Karpas-422 (cell line): Measurements from ENCODE around the gene TNFSF9. TPM values are rescaled to one million over a fixed set of nuclear protein-coding genes. Genes with fewer than 3 reads are reported as not detected.
A peak's percentile ranks its signal among the peaks of the same experiment; 100 is the strongest.
"Not testable (repeated sequence)": the region's sequence is repeated elsewhere in the genome, so short reads cannot be mapped to it uniquely, and the experiment has no call there.

Experiments used
- DNase-seq: peaks from one replicate; pipeline ENCODE4 v3.0.0-alpha.2; 2015
- H2AFZ ChIP-seq: fragments of 200-600 bp; sonication (generic); 2 replicates; pipeline ENCODE4 v1.6.1; 2014; ENCODE audit warnings: antibody characterized with exemption, low read length, mixed read lengths
- H3K27ac ChIP-seq: fragments of 200-600 bp; sonication (generic); 2 replicates; pipeline ENCODE4 v1.5.1; 2014; ENCODE audit warnings: mild to moderate bottlenecking, low read length, moderate library complexity
- H3K27me3 ChIP-seq: fragments of 200-600 bp; sonication (generic); 2 replicates; pipeline ENCODE4 v1.6.1; 2014; ENCODE audit warnings: low read length, mixed read lengths
- H3K36me3 ChIP-seq: fragments of 200-600 bp; sonication (generic); 2 replicates; pipeline ENCODE4 v1.6.1; 2014; ENCODE audit warnings: low read length, mixed read lengths; ENCODE audit not compliant: insufficient read depth
- H3K4me1 ChIP-seq: fragments of 200-600 bp; sonication (generic); 2 replicates; pipeline ENCODE4 v1.6.1; 2014; ENCODE audit warnings: mild to moderate bottlenecking, low read length, mixed read lengths
- H3K4me2 ChIP-seq: fragments of 200-600 bp; sonication (generic); 2 replicates; pipeline ENCODE4 v1.6.1; 2014; ENCODE audit warnings: low read length, low read depth, mild to moderate bottlenecking; ENCODE audit not compliant: poor library complexity, severe bottlenecking
- H3K4me3 ChIP-seq: fragments of 200-600 bp; sonication (generic); 2 replicates; pipeline ENCODE4 v1.5.1; 2014; ENCODE audit warnings: mild to moderate bottlenecking, antibody characterized with exemption, low read length, mixed read lengths
- H3K79me2 ChIP-seq: fragments of 200-600 bp; sonication (generic); 2 replicates; pipeline ENCODE4 v1.6.1; 2014; ENCODE audit warnings: mild to moderate bottlenecking, low read length, mixed read lengths
- H3K9ac ChIP-seq: fragments of 200-600 bp; sonication (generic); 2 replicates; pipeline ENCODE4 v1.6.0; 2014; ENCODE audit warnings: low read length
- H3K9me2 ChIP-seq: fragments of 200-600 bp; sonication (generic), shearing (Covaris generic); replicated peaks from 2 replicates; pipeline ENCODE4 v1.6.0; 2014; ENCODE audit warnings: mild to moderate bottlenecking, low read length, moderate library complexity; ENCODE audit not compliant: insufficient read depth
- H3K9me3 ChIP-seq: fragments of 300-700, 200-600 bp; sonication (generic); 2 replicates; pipeline ENCODE4 v1.6.1; 2014; ENCODE audit warnings: low read length, mixed read lengths
- H4K20me1 ChIP-seq: fragments of 200-600 bp; sonication (generic); 2 replicates; pipeline ENCODE4 v1.6.1; 2014; ENCODE audit warnings: mild to moderate bottlenecking, antibody characterized with exemption, low read length, low read depth; ENCODE audit not compliant: insufficient read depth
- total RNA-seq: library from RNA; depleted of rRNA; stranded (reverse); fragments of >200 nt; shearing (Covaris generic); gene quantifications from 2 replicates; pipeline ENCODE4 v1.2.3, GENCODE V29; 2014; ENCODE audit warnings: low replicate concordance

Gene TNFSF9
- total RNA-seq, 1 experiment from 2014 or later = 14.5 TPM

GRCh38 chr19:6501740-6502648 lies 28.8 kb upstream of the TNFSF9 start, which contains the start of gene TUBB4A:
Gene TUBB4A (minus strand): TSS chr19:6502309. CDS start chr19:6502212, 97 bp downstream.
- H3K79me2 ChIP-seq = no peaks in the 10 kb centered on the region
- H3K4me1 ChIP-seq = peaks cover 11% of the 10 kb centered on the region
- DNase-seq = peak; percentile 57
- no peaks in the 10 kb centered on the region for H3K36me3 ChIP-seq
- peak within 1 kb of the TSS; percentile 62 for H3K4me3 ChIP-seq
- peak within 1 kb of the TSS; percentile 43 for H3K9ac ChIP-seq
- H3K9me2 ChIP-seq = no peaks in the 10 kb centered on the region
- H2AFZ ChIP-seq = peak within 1 kb of the TSS; percentile 2; the same call in 1 of the 2 replicates
- no peaks in the 10 kb centered on the region for H3K9me3 ChIP-seq
- H3K4me2 ChIP-seq = peak within 1 kb of the TSS; percentile 58
- H3K27ac ChIP-seq = no peak within 1 kb of the TSS
- no peaks in the 10 kb centered on the region for H3K27me3 ChIP-seq
- H4K20me1 ChIP-seq = no peaks in the 10 kb centered on the region

GRCh38 chr19:6503407-6504201 lies 27.2 kb upstream of the TNFSF9 start:
- Histone ChIP-seq H2AFZ (no peak overlapping the region), H3K4me2 (no peak overlapping the region)
- no peak for DNase-seq

GRCh38 chr19:6508028-6508771 lies 22.6 kb upstream of the TNFSF9 start:
- not testable (repeated sequence) for H3K9me2 ChIP-seq, H3K9me3 ChIP-seq, H3K36me3 ChIP-seq, H3K79me2 ChIP-seq, H3K4me1 ChIP-seq, H2AFZ ChIP-seq, H3K27ac ChIP-seq, H4K20me1 ChIP-seq, H3K9ac ChIP-seq, H3K4me2 ChIP-seq, H3K27me3 ChIP-seq, H3K4me3 ChIP-seq
- DNase-seq = peak; percentile 35

More at GRCh38 chr19:6503407-6504201, 27.2 kb upstream of the TNFSF9 start:
- peaks cover 11% of the 10 kb centered on the region for H3K4me1 ChIP-seq
- H3K79me2 ChIP-seq = no peaks in the 10 kb centered on the region
- H3K9ac ChIP-seq = no peak overlapping the region
- no peaks in the 10 kb centered on the region for H3K36me3 ChIP-seq
- H3K9me2 ChIP-seq = no peaks in the 10 kb centered on the region
- H3K27me3 ChIP-seq = no peaks in the 10 kb centered on the region
- no peaks in the 10 kb centered on the region for H4K20me1 ChIP-seq
- no peak overlapping the region for H3K27ac ChIP-seq
- H3K9me3 ChIP-seq = no peaks in the 10 kb centered on the region
- no peak overlapping the region for H3K4me3 ChIP-seq

- peak; percentile 22 for DNase-seq
- H3K9me2 ChIP-seq = no peaks in the 10 kb centered on the region
- H4K20me1 ChIP-seq = no peaks in the 10 kb centered on the region
- no peaks in the 10 kb centered on the region for H3K79me2 ChIP-seq
- no peak overlapping the region for H3K9ac ChIP-seq
- H3K27me3 ChIP-seq = no peaks in the 10 kb centered on the region
- no peak overlapping the region for H3K27ac ChIP-seq
- H3K4me3 ChIP-seq = no peak overlapping the region
- H3K36me3 ChIP-seq = no peaks in the 10 kb centered on the region
- H3K4me1 ChIP-seq = no peaks in the 10 kb centered on the region
- H3K9me3 ChIP-seq = no peaks in the 10 kb centered on the region
- no peak overlapping the region for H3K4me2 ChIP-seq
- no peak overlapping the region for H2AFZ ChIP-seq
Observed at GRCh38 chr19:6509118-6509971, 21.5 kb upstream of the TNFSF9 start.

GRCh38 chr19:6510618-6511017 lies 20.2 kb upstream of the TNFSF9 start:
- Histone ChIP-seq H3K9me2 (no peaks in the 10 kb centered on the region), H3K4me3 (no peak overlapping the region), H3K27me3 (no peaks in the 10 kb centered on the region), H3K9ac (no peak overlapping the region), H3K9me3 (no peaks in the 10 kb centered on the region), H3K27ac (no peak overlapping the region), H3K4me1 (no peaks in the 10 kb centered on the region), H4K20me1 (no peaks in the 10 kb centered on the region), H3K4me2 (no peak overlapping the region), H3K36me3 (no peaks in the 10 kb centered on the region), H2AFZ (no peak overlapping the region), H3K79me2 (no peaks in the 10 kb centered on the region)
- peak; percentile 33 for DNase-seq

GRCh38 chr19:6514089-6514488 lies 16.7 kb upstream of the TNFSF9 start:
- Histone ChIP-seq H2AFZ (no peak overlapping the region), H3K9me3 (no peaks in the 10 kb centered on the region), H3K27ac (no peak overlapping the region), H4K20me1 (no peaks in the 10 kb centered on the region), H3K27me3 (no peaks in the 10 kb centered on the region), H3K9me2 (no peaks in the 10 kb centered on the region), H3K9ac (no peak overlapping the region), H3K4me2 (no peak overlapping the region), H3K79me2 (no peaks in the 10 kb centered on the region), H3K36me3 (no peaks in the 10 kb centered on the region), H3K4me3 (no peak overlapping the region), H3K4me1 (peaks cover 24% of the 10 kb centered on the region)
- peak; percentile 28 for DNase-seq

- Histone ChIP-seq H3K9me2 (no peaks in the 10 kb centered on the region), H3K4me3 (no peak overlapping the region), H2AFZ (no peak overlapping the region), H3K36me3 (no peaks in the 10 kb centered on the region), H4K20me1 (no peaks in the 10 kb centered on the region), H3K9me3 (no peaks in the 10 kb centered on the region), H3K4me2 (no peak overlapping the region), H3K4me1 (peaks cover 24% of the 10 kb centered on the region), H3K27me3 (no peaks in the 10 kb centered on the region), H3K27ac (no peak overlapping the region), H3K79me2 (no peaks in the 10 kb centered on the region), H3K9ac (no peak overlapping the region)
- DNase-seq = peak; percentile 37
Observed at GRCh38 chr19:6514926-6515544, 15.8 kb upstream of the TNFSF9 start.
